ENCODE data around the gene ETV6. TPM values are rescaled to one million over a fixed set of nuclear protein-coding genes. Genes with fewer than 3 reads are reported as not detected.

Gene ETV6
- total RNA-seq, 1 experiment from 2014 or later, result 14.1 TPM

DNA sequence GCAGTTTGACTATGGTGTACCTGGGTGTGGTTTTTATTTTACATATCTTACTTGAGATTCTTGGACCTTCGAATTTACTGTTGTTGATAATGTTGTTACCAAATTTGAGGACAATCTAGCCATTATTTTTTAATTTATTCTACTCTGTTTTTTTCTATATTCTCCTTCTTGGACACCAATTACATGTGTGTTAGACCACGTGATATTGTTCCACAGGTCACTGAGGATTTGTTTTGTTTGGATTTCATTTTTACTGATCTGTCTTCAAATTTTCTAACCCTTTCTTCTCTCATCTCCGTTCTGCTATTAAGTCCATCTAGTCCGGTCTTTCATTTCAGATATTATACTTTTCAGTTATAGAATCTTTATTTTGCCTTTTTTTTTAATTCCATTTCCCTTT is 216.3 kb downstream of the ETV6 start (continued):
- no peak for TF ChIP-seq EZH2 (IDR thresholded peaks at IDR 0.05)

DNA sequence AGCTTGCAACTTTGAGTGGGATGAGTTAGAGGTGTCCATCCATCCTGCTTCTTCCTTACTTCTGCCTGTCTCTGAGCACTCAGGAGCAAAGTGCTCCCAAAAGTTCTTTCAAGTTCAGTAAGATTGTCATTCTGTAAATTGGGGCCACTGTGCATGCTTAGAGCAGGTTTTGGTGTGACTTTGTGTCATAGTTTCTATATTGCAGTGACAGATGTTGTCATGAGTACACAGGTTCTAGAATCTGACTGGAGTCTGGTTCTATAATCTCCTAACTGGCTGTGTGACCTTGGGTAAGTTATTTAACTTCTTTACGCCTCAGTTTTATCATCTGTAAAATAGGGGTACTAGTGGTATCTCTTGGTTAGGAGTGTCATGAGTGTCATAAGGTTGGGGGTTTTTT is 218.6 kb downstream of the ETV6 start:
- POLR2A ChIA-PET, result no interaction called here
- Histone ChIP-seq H3K4me3 (replicated peaks in 1 of 2; ENCODE audit: low read depth in 1 of 2, low read length in 2 of 2) (no peak overlapping the region), H3K4me2 (ENCODE audit: low read length) (no peak overlapping the region), H4K20me1 (ENCODE audit: insufficient read depth) (no peaks in the 10 kb centered on the region), H3K27ac (ENCODE audit: low read depth, low read length) (no peak overlapping the region), H3K9me2 (ENCODE audit: insufficient read depth) (no peaks in the 10 kb centered on the region), H2AFZ (ENCODE audit: low read depth, low read length, poor library complexity, severe bottlenecking) (no peak overlapping the region), H3K9ac (ENCODE audit: low read length) (no peak overlapping the region), H3K27me3 (ENCODE audit: insufficient read depth, low read length) (no peaks in the 10 kb centered on the region), H3K4me1 (ENCODE audit: control insufficient read depth in 1 of 2, insufficient read depth in 2 of 2, low read length in 2 of 2) (peaks cover 0 to 4% of the 10 kb centered on the region in 2 experiments; a peak in 1 of 4 replicates), H3K36me3 (ENCODE audit: control insufficient read depth in 1 of 2, insufficient read depth in 2 of 2, low read length in 2 of 2) (no peaks in the 10 kb centered on the region), H3K9me3 (ENCODE audit: control insufficient read depth in 1 of 2, insufficient read depth in 1 of 2, low read depth in 1 of 2, low read length in 2 of 2) (peaks cover 8 to 9% of the 10 kb centered on the region in 2 experiments; a peak in 1 of 4 replicates), H3K79me2 (ENCODE audit: insufficient read depth, low read length) (no peaks in the 10 kb centered on the region)
- intact Hi-C loops (cut with micrococcal nuclease), result no loop called here
- DNase-seq (ENCODE audit: low read depth, low spot score) (no peak), ATAC-seq (no peak)
- TF ChIP-seq POLR2AphosphoS5 (IDR thresholded peaks at IDR 0.05; ENCODE audit: low read depth, low read length), result no peak
- no peak for TF ChIP-seq YY1 (IDR thresholded peaks at IDR 0.05; ENCODE audit: extremely low read depth, insufficient replicate concordance, low read depth, low read length)
- TF ChIP-seq ZFX (IDR thresholded peaks at IDR 0.05), result no peak
- TF ChIP-seq POLR2A (IDR thresholded peaks at IDR 0.05; ENCODE audit: borderline replicate concordance, extremely low read depth, insufficient read depth, insufficient read length), result no peak
- TF ChIP-seq, protein P1, sequence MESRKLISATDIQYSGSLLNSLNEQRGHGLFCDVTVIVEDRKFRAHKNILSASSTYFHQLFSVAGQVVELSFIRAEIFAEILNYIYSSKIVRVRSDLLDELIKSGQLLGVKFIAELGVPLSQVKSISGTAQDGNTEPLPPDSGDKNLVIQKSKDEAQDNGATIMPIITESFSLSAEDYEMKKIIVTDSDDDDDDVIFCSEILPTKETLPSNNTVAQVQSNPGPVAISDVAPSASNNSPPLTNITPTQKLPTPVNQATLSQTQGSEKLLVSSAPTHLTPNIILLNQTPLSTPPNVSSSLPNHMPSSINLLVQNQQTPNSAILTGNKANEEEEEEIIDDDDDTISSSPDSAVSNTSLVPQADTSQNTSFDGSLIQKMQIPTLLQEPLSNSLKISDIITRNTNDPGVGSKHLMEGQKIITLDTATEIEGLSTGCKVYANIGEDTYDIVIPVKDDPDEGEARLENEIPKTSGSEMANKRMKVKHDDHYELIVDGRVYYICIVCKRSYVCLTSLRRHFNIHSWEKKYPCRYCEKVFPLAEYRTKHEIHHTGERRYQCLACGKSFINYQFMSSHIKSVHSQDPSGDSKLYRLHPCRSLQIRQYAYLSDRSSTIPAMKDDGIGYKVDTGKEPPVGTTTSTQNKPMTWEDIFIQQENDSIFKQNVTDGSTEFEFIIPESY (IDR thresholded peaks at IDR 0.05; ENCODE audit: extremely low read depth, insufficient replicate concordance, low read length), result no peak
- no peak for TF ChIP-seq SIN3A (IDR thresholded peaks at IDR 0.05; ENCODE audit: low read depth)
- TF ChIP-seq ELF1 (IDR thresholded peaks at IDR 0.05; ENCODE audit: borderline replicate concordance, low read depth), result no peak
- TF ChIP-seq, protein P2, sequence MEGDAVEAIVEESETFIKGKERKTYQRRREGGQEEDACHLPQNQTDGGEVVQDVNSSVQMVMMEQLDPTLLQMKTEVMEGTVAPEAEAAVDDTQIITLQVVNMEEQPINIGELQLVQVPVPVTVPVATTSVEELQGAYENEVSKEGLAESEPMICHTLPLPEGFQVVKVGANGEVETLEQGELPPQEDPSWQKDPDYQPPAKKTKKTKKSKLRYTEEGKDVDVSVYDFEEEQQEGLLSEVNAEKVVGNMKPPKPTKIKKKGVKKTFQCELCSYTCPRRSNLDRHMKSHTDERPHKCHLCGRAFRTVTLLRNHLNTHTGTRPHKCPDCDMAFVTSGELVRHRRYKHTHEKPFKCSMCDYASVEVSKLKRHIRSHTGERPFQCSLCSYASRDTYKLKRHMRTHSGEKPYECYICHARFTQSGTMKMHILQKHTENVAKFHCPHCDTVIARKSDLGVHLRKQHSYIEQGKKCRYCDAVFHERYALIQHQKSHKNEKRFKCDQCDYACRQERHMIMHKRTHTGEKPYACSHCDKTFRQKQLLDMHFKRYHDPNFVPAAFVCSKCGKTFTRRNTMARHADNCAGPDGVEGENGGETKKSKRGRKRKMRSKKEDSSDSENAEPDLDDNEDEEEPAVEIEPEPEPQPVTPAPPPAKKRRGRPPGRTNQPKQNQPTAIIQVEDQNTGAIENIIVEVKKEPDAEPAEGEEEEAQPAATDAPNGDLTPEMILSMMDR (IDR thresholded peaks at IDR 0.05 in 2 of 3, conservative IDR thresholded peaks at IDR 0.05 in 1 of 3; ENCODE audit: borderline replicate concordance in 1 of 3, insufficient read depth in 1 of 3, low read depth in 2 of 3, low read length in 2 of 3), result no peak
- TF ChIP-seq EGR1 (IDR thresholded peaks at IDR 0.05; ENCODE audit: low read depth), result no peak
- no peak for TF ChIP-seq EZH2 (IDR thresholded peaks at IDR 0.05)
- TF ChIP-seq JUND (IDR thresholded peaks at IDR 0.05), result no peak
- TF ChIP-seq, protein P3, sequence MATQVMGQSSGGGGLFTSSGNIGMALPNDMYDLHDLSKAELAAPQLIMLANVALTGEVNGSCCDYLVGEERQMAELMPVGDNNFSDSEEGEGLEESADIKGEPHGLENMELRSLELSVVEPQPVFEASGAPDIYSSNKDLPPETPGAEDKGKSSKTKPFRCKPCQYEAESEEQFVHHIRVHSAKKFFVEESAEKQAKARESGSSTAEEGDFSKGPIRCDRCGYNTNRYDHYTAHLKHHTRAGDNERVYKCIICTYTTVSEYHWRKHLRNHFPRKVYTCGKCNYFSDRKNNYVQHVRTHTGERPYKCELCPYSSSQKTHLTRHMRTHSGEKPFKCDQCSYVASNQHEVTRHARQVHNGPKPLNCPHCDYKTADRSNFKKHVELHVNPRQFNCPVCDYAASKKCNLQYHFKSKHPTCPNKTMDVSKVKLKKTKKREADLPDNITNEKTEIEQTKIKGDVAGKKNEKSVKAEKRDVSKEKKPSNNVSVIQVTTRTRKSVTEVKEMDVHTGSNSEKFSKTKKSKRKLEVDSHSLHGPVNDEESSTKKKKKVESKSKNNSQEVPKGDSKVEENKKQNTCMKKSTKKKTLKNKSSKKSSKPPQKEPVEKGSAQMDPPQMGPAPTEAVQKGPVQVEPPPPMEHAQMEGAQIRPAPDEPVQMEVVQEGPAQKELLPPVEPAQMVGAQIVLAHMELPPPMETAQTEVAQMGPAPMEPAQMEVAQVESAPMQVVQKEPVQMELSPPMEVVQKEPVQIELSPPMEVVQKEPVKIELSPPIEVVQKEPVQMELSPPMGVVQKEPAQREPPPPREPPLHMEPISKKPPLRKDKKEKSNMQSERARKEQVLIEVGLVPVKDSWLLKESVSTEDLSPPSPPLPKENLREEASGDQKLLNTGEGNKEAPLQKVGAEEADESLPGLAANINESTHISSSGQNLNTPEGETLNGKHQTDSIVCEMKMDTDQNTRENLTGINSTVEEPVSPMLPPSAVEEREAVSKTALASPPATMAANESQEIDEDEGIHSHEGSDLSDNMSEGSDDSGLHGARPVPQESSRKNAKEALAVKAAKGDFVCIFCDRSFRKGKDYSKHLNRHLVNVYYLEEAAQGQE (IDR thresholded peaks at IDR 0.05; ENCODE audit: low read depth), result no peak
- no peak for TF ChIP-seq SP1 (IDR thresholded peaks at IDR 0.05; ENCODE audit: low read depth)
- no peak for TF ChIP-seq CEBPB (IDR thresholded peaks at IDR 0.05; ENCODE audit: low read depth)
- TF ChIP-seq CBX3 (IDR thresholded peaks at IDR 0.05; ENCODE audit: low read depth), result no peak
- TF ChIP-seq ZNF274 (IDR thresholded peaks at IDR 0.05; ENCODE audit: low read depth, low read length), result no peak
- BruUV-seq (replicated peaks), result no TSS peak
- RAD21 ChIA-PET (ENCODE audit: low non-redundant PET in 1 of 2, low total read pairs in 2 of 2, uncharacterized antibody in 2 of 2, unreplicated experiment in 2 of 2), result no interaction called here
- CTCF ChIA-PET, result no interaction called here
